ENCODE data around the gene CNIH3. TPM values are rescaled to one million over a fixed set of nuclear protein-coding genes. Genes with fewer than 3 reads are reported as not detected.

CNIH3 gene
- total and polyA plus RNA-seq, 2 donors (not counting 1 experiment from before 2014, with no cell fraction given): 0.72 to 1.8 TPM

DNA sequence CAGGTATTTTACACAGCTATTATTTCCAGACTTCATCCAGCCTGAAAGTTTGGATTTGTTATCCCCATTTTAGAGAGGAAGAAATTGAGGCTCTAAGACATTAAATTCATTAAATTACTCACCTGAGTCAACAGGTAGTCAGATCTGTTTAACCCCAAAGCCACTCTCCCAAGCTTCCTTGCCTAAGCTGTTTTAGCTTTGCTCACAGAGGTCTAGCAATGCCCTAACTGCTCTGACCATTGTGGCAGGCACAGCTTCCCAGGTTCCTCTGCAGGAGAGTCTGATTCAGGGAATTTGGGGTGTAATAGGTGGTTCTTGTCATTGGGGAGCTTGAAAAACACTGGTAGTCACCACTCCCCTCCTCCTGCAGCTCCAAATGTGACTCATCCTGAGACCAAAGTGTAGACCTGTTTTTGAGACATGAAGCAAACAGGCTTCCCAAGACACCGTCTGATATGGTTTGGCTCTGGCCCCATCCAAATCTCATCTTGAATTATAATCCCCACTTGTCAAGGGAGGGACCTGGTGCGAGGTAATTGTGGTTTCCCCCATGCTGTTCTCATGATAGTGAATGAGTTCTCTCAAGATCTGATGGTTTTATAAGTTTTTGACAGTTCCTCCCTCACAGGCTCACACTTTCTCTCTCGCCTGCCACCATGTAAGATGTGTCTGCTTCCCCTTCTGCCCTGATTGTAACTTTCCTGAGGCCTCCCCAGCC is 170.6 kb downstream of the CNIH3 start:
- no peak overlapping the region for H3K4me3 Mint-ChIP-seq
- Histone ChIP-seq H3K79me2 (ENCODE audit: control insufficient read depth, insufficient read depth, low read length) (no peaks in the 10 kb centered on the region), H3K27ac (ENCODE audit: low read length in 2 of 2) (no peak overlapping the region), H3K9me3 (ENCODE audit: control extremely low read depth in 1 of 3, control insufficient read depth in 2 of 3, insufficient read depth in 1 of 3, low read length in 2 of 3) (no peaks in the 10 kb centered on the region), H4K20me1 (ENCODE audit: control insufficient read depth, insufficient read depth, low read length, poor library complexity, severe bottlenecking) (no peaks in the 10 kb centered on the region), H3K36me3 (replicated peaks in 1 of 2; ENCODE audit: control extremely low read depth in 1 of 2, control insufficient read depth in 1 of 2, extremely low read depth in 1 of 2, insufficient read depth in 2 of 2, low read length in 1 of 2) (no peaks in the 10 kb centered on the region), H3K4me3 (ENCODE audit: control extremely low read depth in 1 of 5, extremely low read depth in 1 of 5, insufficient read depth in 1 of 5, low read depth in 2 of 5, low read length in 4 of 5) (no peak overlapping the region), H3K27me3 (replicated peaks in 1 of 4; ENCODE audit: control extremely low read depth in 1 of 4, control insufficient read depth in 3 of 4, insufficient read depth in 4 of 4, low read length in 3 of 4) (no peaks in the 10 kb centered on the region), H2AFZ (ENCODE audit: insufficient read depth, low read depth, low read length, poor library complexity, severe bottlenecking) (no peak overlapping the region), H3K4me2 (replicated peaks; ENCODE audit: low read depth, low read length, poor library complexity, severe bottlenecking) (no peak overlapping the region), H3K9ac (ENCODE audit: low read length) (no peak overlapping the region), H3K4me1 (ENCODE audit: control insufficient read depth in 2 of 2, insufficient read depth in 2 of 2, low read length in 2 of 2) (peaks cover 8 to 10% of the 10 kb centered on the region in 2 donors)
- DNase-seq (no peak), ATAC-seq (ENCODE audit: low read depth) (no peak)
- H3K4me1 Mint-ChIP-seq: peaks cover 20% of the 10 kb centered on the region
- CTCF ChIA-PET: no interaction called here
- intact Hi-C loops (cut with micrococcal nuclease): no loop called here
- POLR2A ChIA-PET: no interaction called here
- no peaks in the 10 kb centered on the region for H3K9me3 Mint-ChIP-seq (ENCODE audit: insufficient read depth)
- H3K27ac Mint-ChIP-seq: no peak overlapping the region
- WGBS (ENCODE audit: insufficient coverage): 71% methylated on average over 1 of the region's 3 CpGs
- no peaks in the 10 kb centered on the region for H3K27me3 Mint-ChIP-seq
- no peak for TF ChIP-seq EZH2 (IDR thresholded peaks at IDR 0.05; ENCODE audit: borderline replicate concordance, insufficient read depth, low read depth, low read length, poor library complexity, severe bottlenecking)
- TF ChIP-seq, protein P1, sequence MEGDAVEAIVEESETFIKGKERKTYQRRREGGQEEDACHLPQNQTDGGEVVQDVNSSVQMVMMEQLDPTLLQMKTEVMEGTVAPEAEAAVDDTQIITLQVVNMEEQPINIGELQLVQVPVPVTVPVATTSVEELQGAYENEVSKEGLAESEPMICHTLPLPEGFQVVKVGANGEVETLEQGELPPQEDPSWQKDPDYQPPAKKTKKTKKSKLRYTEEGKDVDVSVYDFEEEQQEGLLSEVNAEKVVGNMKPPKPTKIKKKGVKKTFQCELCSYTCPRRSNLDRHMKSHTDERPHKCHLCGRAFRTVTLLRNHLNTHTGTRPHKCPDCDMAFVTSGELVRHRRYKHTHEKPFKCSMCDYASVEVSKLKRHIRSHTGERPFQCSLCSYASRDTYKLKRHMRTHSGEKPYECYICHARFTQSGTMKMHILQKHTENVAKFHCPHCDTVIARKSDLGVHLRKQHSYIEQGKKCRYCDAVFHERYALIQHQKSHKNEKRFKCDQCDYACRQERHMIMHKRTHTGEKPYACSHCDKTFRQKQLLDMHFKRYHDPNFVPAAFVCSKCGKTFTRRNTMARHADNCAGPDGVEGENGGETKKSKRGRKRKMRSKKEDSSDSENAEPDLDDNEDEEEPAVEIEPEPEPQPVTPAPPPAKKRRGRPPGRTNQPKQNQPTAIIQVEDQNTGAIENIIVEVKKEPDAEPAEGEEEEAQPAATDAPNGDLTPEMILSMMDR (IDR thresholded peaks at IDR 0.05): no peak

DNA sequence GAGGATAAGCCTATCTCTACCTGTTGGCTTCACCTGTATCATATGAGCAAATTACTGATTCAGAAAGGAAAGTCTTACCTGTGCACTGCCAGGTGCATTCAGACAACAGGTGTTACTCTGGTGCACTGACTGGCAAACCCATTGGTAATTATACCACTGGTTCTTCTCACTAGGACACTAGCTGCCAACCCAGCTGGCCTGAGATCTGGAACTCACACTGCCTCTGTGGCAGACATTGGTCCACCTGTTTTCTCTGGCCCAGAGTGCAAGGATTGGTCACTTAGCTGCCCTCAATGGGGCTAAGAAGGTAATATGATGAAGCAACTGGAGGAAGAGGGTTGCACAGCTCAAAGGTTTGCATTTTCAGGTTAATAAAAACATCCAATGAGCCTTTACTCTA is 173.2 kb downstream of the CNIH3 start:
- Histone ChIP-seq H3K36me3 (replicated peaks in 1 of 2; ENCODE audit: control extremely low read depth in 1 of 2, control insufficient read depth in 1 of 2, extremely low read depth in 1 of 2, insufficient read depth in 2 of 2, low read length in 1 of 2) (no peaks in the 10 kb centered on the region), H3K27me3 (replicated peaks in 1 of 4; ENCODE audit: control extremely low read depth in 1 of 4, control insufficient read depth in 3 of 4, insufficient read depth in 4 of 4, low read length in 3 of 4) (no peaks in the 10 kb centered on the region), H3K9me3 (ENCODE audit: control extremely low read depth in 1 of 3, control insufficient read depth in 2 of 3, insufficient read depth in 1 of 3, low read length in 2 of 3) (no peaks in the 10 kb centered on the region), H3K27ac (ENCODE audit: low read length in 2 of 2) (no peak overlapping the region), H3K9ac (ENCODE audit: low read length) (no peak overlapping the region), H3K79me2 (ENCODE audit: control insufficient read depth, insufficient read depth, low read length) (no peaks in the 10 kb centered on the region), H2AFZ (ENCODE audit: insufficient read depth, low read depth, low read length, poor library complexity, severe bottlenecking) (no peak overlapping the region), H3K4me3 (ENCODE audit: control extremely low read depth in 1 of 5, extremely low read depth in 1 of 5, insufficient read depth in 1 of 5, low read depth in 2 of 5, low read length in 4 of 5) (no peak overlapping the region), H3K4me2 (replicated peaks; ENCODE audit: low read depth, low read length, poor library complexity, severe bottlenecking) (no peak overlapping the region), H3K4me1 (ENCODE audit: control insufficient read depth in 2 of 2, insufficient read depth in 2 of 2, low read length in 2 of 2) (no peaks in the 10 kb centered on the region), H4K20me1 (ENCODE audit: control insufficient read depth, insufficient read depth, low read length, poor library complexity, severe bottlenecking) (no peaks in the 10 kb centered on the region)
- no peak overlapping the region for H3K27ac Mint-ChIP-seq
- CTCF ChIA-PET: no interaction called here
- TF ChIP-seq, protein P1 (IDR thresholded peaks at IDR 0.05): no peak
- TF ChIP-seq EZH2 (IDR thresholded peaks at IDR 0.05; ENCODE audit: borderline replicate concordance, insufficient read depth, low read depth, low read length, poor library complexity, severe bottlenecking): no peak
- H3K4me3 Mint-ChIP-seq: no peak overlapping the region
- no peak for ATAC-seq (ENCODE audit: low read depth)
- intact Hi-C loops (cut with micrococcal nuclease): no loop called here
- H3K4me1 Mint-ChIP-seq: peaks cover 2% of the 10 kb centered on the region
- H3K9me3 Mint-ChIP-seq (ENCODE audit: insufficient read depth): no peaks in the 10 kb centered on the region
- DNase-seq: no peak
- POLR2A ChIA-PET: no interaction called here
- peaks cover 11% of the 10 kb centered on the region for H3K27me3 Mint-ChIP-seq

All from B cell (primary cell).